ENCODE measurements around the gene FBXO40.

FBXO40 gene

GRCh38 chr3:121663171-121663847 is 70.1 kb downstream of the FBXO40 start:
- Histone ChIP-seq H3K27ac (ENCODE audit: low read length) (no peak overlapping the region), H3K4me3 (ENCODE audit: low read length in 2 of 2) (no peak overlapping the region), H3K9ac (ENCODE audit: low read length in 2 of 2) (no peak overlapping the region), H3K9me3 (ENCODE audit: control insufficient read depth in 2 of 2, low read length in 2 of 2) (no peaks in the 10 kb centered on the region), H3K36me3 (ENCODE audit: control insufficient read depth in 2 of 2, insufficient read depth in 2 of 2, low read length in 2 of 2) (peaks cover 44 to 53% of the 10 kb centered on the region in 2 donors), H3K27me3 (ENCODE audit: control insufficient read depth in 1 of 2, insufficient read depth in 2 of 2, low read length in 2 of 2) (no peaks in the 10 kb centered on the region), H3K4me1 (ENCODE audit: control insufficient read depth, insufficient read depth, low read length) (no peaks in the 10 kb centered on the region)

- Histone ChIP-seq H3K9ac (ENCODE audit: low read length in 2 of 2) (no peak overlapping the region), H3K4me3 (ENCODE audit: low read length in 2 of 2) (no peak overlapping the region), H3K27me3 (ENCODE audit: control insufficient read depth in 1 of 2, insufficient read depth in 2 of 2, low read length in 2 of 2) (no peaks in the 10 kb centered on the region), H3K4me1 (ENCODE audit: control insufficient read depth, insufficient read depth, low read length) (no peaks in the 10 kb centered on the region), H3K27ac (ENCODE audit: low read length) (no peak overlapping the region), H3K9me3 (ENCODE audit: control insufficient read depth in 2 of 2, low read length in 2 of 2) (no peaks in the 10 kb centered on the region), H3K36me3 (ENCODE audit: control insufficient read depth in 2 of 2, insufficient read depth in 2 of 2, low read length in 2 of 2) (peaks cover 57 to 59% of the 10 kb centered on the region in 2 donors)
These were observed 72.3 kb downstream of the FBXO40 start for GRCh38 chr3:121665488-121665887.

GRCh38 chr3:121667333-121667732 is 74.2 kb downstream of the FBXO40 start:
- H3K36me3 ChIP-seq (ENCODE audit: control insufficient read depth in 2 of 2, insufficient read depth in 2 of 2, low read length in 2 of 2) = peaks cover 61 to 69% of the 10 kb centered on the region in 2 donors
- no peaks in the 10 kb centered on the region for H3K27me3 ChIP-seq (ENCODE audit: control insufficient read depth in 1 of 2, insufficient read depth in 2 of 2, low read length in 2 of 2)
- H3K9me3 ChIP-seq (ENCODE audit: control insufficient read depth in 2 of 2, low read length in 2 of 2) = no peaks in the 10 kb centered on the region
- H3K4me1 ChIP-seq (ENCODE audit: control insufficient read depth, insufficient read depth, low read length) = no peaks in the 10 kb centered on the region
- H3K4me3 ChIP-seq (ENCODE audit: low read length in 2 of 2) = no peak overlapping the region
- no peak overlapping the region for H3K27ac ChIP-seq (ENCODE audit: low read length)
- H3K9ac ChIP-seq (ENCODE audit: low read length in 2 of 2) = no peak overlapping the region

- Histone ChIP-seq H3K36me3 (ENCODE audit: control insufficient read depth in 2 of 2, insufficient read depth in 2 of 2, low read length in 2 of 2) (peaks cover 43 to 62% of the 10 kb centered on the region in 2 donors), H3K27ac (ENCODE audit: low read length) (no peak overlapping the region), H3K27me3 (ENCODE audit: control insufficient read depth in 1 of 2, insufficient read depth in 2 of 2, low read length in 2 of 2) (no peaks in the 10 kb centered on the region), H3K9me3 (ENCODE audit: control insufficient read depth in 2 of 2, low read length in 2 of 2) (no peaks in the 10 kb centered on the region), H3K4me1 (ENCODE audit: control insufficient read depth, insufficient read depth, low read length) (no peaks in the 10 kb centered on the region), H3K9ac (ENCODE audit: low read length in 2 of 2) (no peak overlapping the region), H3K4me3 (ENCODE audit: low read length in 2 of 2) (no peak overlapping the region)
These were observed 77.5 kb downstream of the FBXO40 start for GRCh38 chr3:121670676-121671075.

DNA sequence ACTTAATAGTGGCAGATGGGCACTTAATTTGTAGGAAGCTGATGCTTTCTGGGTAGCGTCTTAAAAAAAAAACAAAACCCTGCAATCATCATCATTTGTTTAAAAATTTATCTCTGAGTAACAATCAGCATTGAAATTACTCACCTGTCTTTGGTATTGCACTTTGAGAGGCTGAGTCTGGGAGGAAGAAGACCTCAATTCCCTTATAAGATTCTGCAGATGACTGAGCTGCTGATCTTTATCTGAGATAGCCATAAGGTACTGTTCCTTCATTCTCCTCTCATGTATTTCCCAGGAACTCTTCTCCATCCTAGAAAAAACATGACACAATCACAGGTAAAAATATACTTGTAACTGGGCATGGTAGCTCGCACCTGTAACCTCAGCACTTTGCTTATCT is 84.0 kb downstream of the FBXO40 start:
- no peak overlapping the region for H3K27ac ChIP-seq (ENCODE audit: low read length)
- H3K9ac ChIP-seq (ENCODE audit: low read length in 2 of 2) = no peak overlapping the region
- no peaks in the 10 kb centered on the region for H3K27me3 ChIP-seq (ENCODE audit: control insufficient read depth in 1 of 2, insufficient read depth in 2 of 2, low read length in 2 of 2)
- peaks cover 49 to 55% of the 10 kb centered on the region in 2 donors for H3K36me3 ChIP-seq (ENCODE audit: control insufficient read depth in 2 of 2, insufficient read depth in 2 of 2, low read length in 2 of 2)
- H3K4me1 ChIP-seq (ENCODE audit: control insufficient read depth, insufficient read depth, low read length) = no peaks in the 10 kb centered on the region
- H3K9me3 ChIP-seq (ENCODE audit: control insufficient read depth in 2 of 2, low read length in 2 of 2) = no peaks in the 10 kb centered on the region
- no peak overlapping the region for H3K4me3 ChIP-seq (ENCODE audit: low read length in 2 of 2)

Measured in stomach smooth muscle (tissue), 2 donors.